Suprapubic skin (tissue), 4 donors: ENCODE measurements around the gene TBX10. TPM values are rescaled to one million over a fixed set of nuclear protein-coding genes. Genes with fewer than 3 reads are reported as not detected.
A peak's percentile ranks its signal among the peaks of the same experiment; 100 is the strongest.

Experiments
- DNase-seq, 2 donors: peaks; one replicate each; pipeline ENCODE4 v3.0.0-alpha.2; 2019; ENCODE audit warnings: low spot score in 2 of 2
- H3K27ac ChIP-seq: fragments of 200-600 bp; sonication (generic); one replicate; pipeline ENCODE4 v1.5.1; 2019
- H3K27me3 ChIP-seq: fragments of 200-600 bp; sonication (generic); one replicate; pipeline ENCODE4 v1.5.1; 2019
- H3K36me3 ChIP-seq: fragments of 200-600 bp; sonication (generic); one replicate; pipeline ENCODE4 v1.5.1; 2019
- H3K4me1 ChIP-seq: fragments of 200-600 bp; sonication (generic); one replicate; pipeline ENCODE4 v1.5.1; 2019
- H3K4me3 ChIP-seq: fragments of 200-600 bp; sonication (generic); one replicate; pipeline ENCODE4 v1.5.1; 2019; ENCODE audit warnings: mild to moderate bottlenecking
- H3K9me3 ChIP-seq: fragments of 200-600 bp; sonication (generic); one replicate; pipeline ENCODE4 v1.5.1; 2019
- CTCF ChIP-seq, 2 donors: fragments of 200-600 bp in 1 of 2; fragments of 450-650 bp in 1 of 2; sonication (generic) in 1 of 2; IDR thresholded peaks; one replicate each; pipeline ENCODE4 v1.5.1; 2016 to 2019; ENCODE audit warnings: antibody characterized with exemption in 2 of 2, mild to moderate bottlenecking in 1 of 2, moderate library complexity in 1 of 2
- EP300 ChIP-seq: sonication (generic); formaldehyde crosslinking; IDR thresholded peaks from one replicate; pipeline ENCODE4 v1.6.1; 2017; ENCODE audit warnings: antibody characterized with exemption
- POLR2A ChIP-seq, 2 donors: fragments of 450-650 bp; IDR thresholded peaks; one replicate each; pipeline ENCODE4 v1.6.1; 2017; ENCODE audit warnings: antibody characterized with exemption in 2 of 2, mild to moderate bottlenecking in 2 of 2, moderate library complexity in 2 of 2
- POLR2AphosphoS5 ChIP-seq, 3 donors: sonication (generic); formaldehyde crosslinking; IDR thresholded peaks; one replicate each; pipeline ENCODE4 v1.6.1; 2017; ENCODE audit warnings: antibody characterized with exemption in 3 of 3
- WGBS: methylation state at CpG from one replicate; pipeline ENCODE4 v1.1.5; 2018; 5-methylcytosine and 5-hydroxymethylcytosine counted together
- total RNA-seq, 4 donors: library from RNA; depleted of rRNA; stranded (reverse); fragments of >200 nt; gene quantifications; one replicate each; pipeline ENCODE4 v1.1.0, GENCODE V29; 2016

Gene TBX10
- total RNA-seq, 4 donors from 2014 or later, result not detected

- no peak overlapping the region for H3K4me3 ChIP-seq
- no peak for DNase-seq
- 63% methylated on average over 4 of the region's 4 CpGs for WGBS
- H3K27me3 ChIP-seq, result peaks cover 7% of the 10 kb centered on the region
- H3K27ac ChIP-seq, result peak overlapping the region; percentile 100
- TF ChIP-seq POLR2AphosphoS5 (IDR thresholded peaks at IDR 0.05) (no peak), EP300 (no peak), POLR2A (IDR thresholded peaks at IDR 0.05) (no peak), CTCF (IDR thresholded peaks at IDR 0.05) (no peak)
- no peaks in the 10 kb centered on the region for H3K9me3 ChIP-seq
- H3K36me3 ChIP-seq, result peaks cover 14% of the 10 kb centered on the region
- H3K4me1 ChIP-seq, result peaks cover 42% of the 10 kb centered on the region
Measured at GRCh38 chr11:67582011-67582410, 57.6 kb downstream of the TBX10 start.

GRCh38 chr11:67581469-67581868 lies 58.1 kb downstream of the TBX10 start:
- H3K4me3 ChIP-seq, result no peak overlapping the region
- H3K27ac ChIP-seq, result peak overlapping the region; percentile 50
- H3K27me3 ChIP-seq, result peaks cover 10% of the 10 kb centered on the region
- DNase-seq, result no peak
- WGBS, result 48% methylated on average over 11 of the region's 11 CpGs
- TF ChIP-seq POLR2A (IDR thresholded peaks at IDR 0.05) (no peak), CTCF (IDR thresholded peaks at IDR 0.05) (no peak), EP300 (no peak), POLR2AphosphoS5 (IDR thresholded peaks at IDR 0.05) (no peak)
- H3K4me1 ChIP-seq, result peaks cover 42% of the 10 kb centered on the region
- H3K9me3 ChIP-seq, result no peaks in the 10 kb centered on the region
- peaks cover 11% of the 10 kb centered on the region for H3K36me3 ChIP-seq

Other genes with a start within 250 kb of the TBX10 start
- 10 to 100 TPM; 24.1 to 86.9 (median 28.5) TPM for gene RAD9A, start 247.8 kb downstream of the TBX10 start, total RNA-seq
- gene PPP1CA, start 237.9 kb downstream of the TBX10 start, total RNA-seq, result 100 to 1,000 TPM in 3 of 4 donors, 10 to 100 TPM in 1; 75.6 to 158 (median 121) TPM
- under 1 TPM; 0.26 to 0.64 (median 0.52) TPM for gene TBC1D10C, start 235.7 kb downstream of the TBX10 start, total RNA-seq
- under 1 TPM; 0.21 to 0.94 (median 0.74) TPM for gene CARNS1, start 224.1 kb downstream of the TBX10 start, total RNA-seq
- 100 to 1,000 TPM; 147 to 193 (median 158) TPM for gene RPS6KB2, start 211.3 kb downstream of the TBX10 start, total RNA-seq
- gene PTPRCAP, start 202.1 kb downstream of the TBX10 start, total RNA-seq, result 1 to 10 TPM in 2 of 4 donors, under 1 TPM in 2; 0.59 to 4.3 (median 2.0) TPM
- 10 to 100 TPM; 46.7 to 64.2 (median 47.1) TPM for gene CORO1B, start 196.3 kb downstream of the TBX10 start, total RNA-seq
- under 1 TPM in 1 of 4 donors, not detected in 3; 0.34 TPM for gene GPR152, start 187.0 kb downstream of the TBX10 start, total RNA-seq
- 1 to 10 TPM in 1 of 4 donors, under 1 TPM in 2, not detected in 1; 0.38 to 2.5 (median 0.72) TPM for gene CABP4, start 184.4 kb downstream of the TBX10 start, total RNA-seq
- 100 to 1,000 TPM; 131 to 376 (median 207) TPM for gene TMEM134, start 170.5 kb downstream of the TBX10 start, total RNA-seq
- 10 to 100 TPM; 30.5 to 58.4 (median 42.2) TPM for gene AIP, start 156.7 kb downstream of the TBX10 start, total RNA-seq
- 10 to 100 TPM; 12.4 to 25.7 (median 19.7) TPM for gene PITPNM1, start 134.4 kb downstream of the TBX10 start, total RNA-seq
- gene CDK2AP2, start 131.6 kb downstream of the TBX10 start, total RNA-seq, result 10 to 100 TPM; 16.7 to 44.6 (median 30.9) TPM
- not detected for gene CABP2, start 116.3 kb downstream of the TBX10 start, total RNA-seq
- gene GSTP1, start 56.0 kb downstream of the TBX10 start, total RNA-seq, result 1,000 to 10,000 TPM in 3 of 4 donors, 100 to 1,000 TPM in 1; 564 to 1,559 (median 1,256) TPM
- 100 to 1,000 TPM; 200 to 361 (median 275) TPM for gene NDUFV1, start 32.8 kb downstream of the TBX10 start, total RNA-seq
- 10 to 100 TPM; 33.9 to 48.8 (median 46.3) TPM for gene NUDT8, start 9.8 kb downstream of the TBX10 start, total RNA-seq
- gene ACY3, start 11.0 kb upstream of the TBX10 start, total RNA-seq, result not detected
- 100 to 1,000 TPM in 2 of 4 donors, 10 to 100 TPM in 2; 90.0 to 176 (median 105) TPM for gene ALDH3B2, start 34.9 kb upstream of the TBX10 start, total RNA-seq